ENCODE measurements around the gene INO80E.

The INO80E gene

DNA sequence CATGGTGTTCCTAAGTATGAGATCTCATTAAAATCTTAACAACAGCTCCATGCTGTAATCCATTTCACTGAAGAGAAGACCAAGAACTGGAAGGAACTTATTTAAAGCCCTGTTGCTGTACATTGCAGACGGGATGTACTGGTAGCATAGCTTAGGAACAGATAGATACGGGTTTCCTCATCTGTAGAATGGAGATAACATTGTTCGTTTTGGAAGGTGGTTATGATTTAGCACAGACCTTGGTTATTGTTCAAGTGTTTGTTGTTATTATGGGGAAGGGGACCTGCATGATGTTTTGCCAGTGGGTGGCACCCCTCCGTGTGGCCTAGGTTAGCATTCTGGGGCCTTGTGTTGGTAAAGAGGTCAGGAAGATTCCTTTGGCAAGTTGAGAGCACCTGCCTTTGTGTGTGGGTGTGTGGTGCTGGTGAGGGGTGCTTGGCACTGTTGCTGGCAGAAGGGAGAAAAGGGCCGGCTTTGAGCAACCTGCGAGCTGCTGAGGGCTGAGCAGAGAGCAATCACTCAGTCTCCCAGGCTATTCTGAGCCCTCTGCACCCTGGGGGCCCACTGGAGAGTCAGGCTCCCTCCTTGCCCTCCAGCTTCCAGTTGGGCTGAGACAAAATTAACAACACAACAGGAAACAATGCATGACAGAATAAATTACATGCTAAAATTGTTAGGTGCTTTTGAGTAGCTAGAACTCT, 20.1 kb upstream of the INO80E start:
- DNase-seq (ENCODE audit: low read depth in 2 of 2), result no peak

DNA sequence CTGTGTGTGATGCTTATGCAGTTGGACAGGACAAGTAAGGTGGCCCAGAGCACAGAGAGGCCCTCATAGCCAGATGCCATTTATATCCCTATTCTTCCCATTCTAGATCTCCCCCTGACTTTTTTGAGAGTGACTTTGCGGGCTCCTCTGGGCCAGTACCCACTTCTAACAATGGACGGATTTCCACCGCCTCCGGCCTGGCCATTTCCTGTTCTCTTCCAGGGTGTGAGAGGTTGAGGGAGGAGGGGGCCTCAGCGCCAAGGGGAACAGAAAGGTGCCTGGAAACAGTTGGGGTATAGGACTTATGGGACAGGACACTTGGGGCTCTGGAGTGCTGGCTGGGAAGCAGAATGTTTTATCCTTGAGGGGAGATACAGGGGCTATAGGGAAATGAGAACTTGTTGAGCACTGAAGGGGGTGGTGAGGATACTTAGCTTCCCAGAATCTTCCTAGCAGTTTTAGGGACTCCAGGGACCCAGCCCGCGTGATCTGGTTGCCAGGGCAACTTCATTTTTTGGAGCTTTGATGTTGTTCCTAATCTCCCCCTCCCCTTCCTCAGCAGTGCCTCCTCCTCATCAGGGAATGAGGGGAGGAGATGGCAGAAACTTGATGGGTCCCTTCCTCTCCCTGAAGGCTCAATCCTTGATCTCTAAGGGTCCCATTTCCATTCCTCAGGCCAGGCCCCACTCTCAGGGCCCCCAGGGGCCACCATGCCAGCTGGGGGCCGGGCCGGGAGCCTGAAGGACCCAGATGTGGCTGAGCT, 18.8 kb upstream of the INO80E start:
- DNase-seq (ENCODE audit: low read depth in 2 of 2), result no peak

- no peak for DNase-seq (ENCODE audit: low read depth in 2 of 2)
Observed at GRCh38 chr16:29978081-29978480, 18.0 kb upstream of the INO80E start.

GRCh38 chr16:29978564-29979270, 17.3 kb upstream of the INO80E start:
- DNase-seq (ENCODE audit: low read depth in 2 of 2), result no peak

GRCh38 chr16:29982560-29983419, 13.3 kb upstream of the INO80E start:
- DNase-seq (ENCODE audit: low read depth in 2 of 2), result no peak

- DNase-seq (ENCODE audit: low read depth in 2 of 2), result no peak
Observed at GRCh38 chr16:29983420-29984136, 12.5 kb upstream of the INO80E start.

DNA sequence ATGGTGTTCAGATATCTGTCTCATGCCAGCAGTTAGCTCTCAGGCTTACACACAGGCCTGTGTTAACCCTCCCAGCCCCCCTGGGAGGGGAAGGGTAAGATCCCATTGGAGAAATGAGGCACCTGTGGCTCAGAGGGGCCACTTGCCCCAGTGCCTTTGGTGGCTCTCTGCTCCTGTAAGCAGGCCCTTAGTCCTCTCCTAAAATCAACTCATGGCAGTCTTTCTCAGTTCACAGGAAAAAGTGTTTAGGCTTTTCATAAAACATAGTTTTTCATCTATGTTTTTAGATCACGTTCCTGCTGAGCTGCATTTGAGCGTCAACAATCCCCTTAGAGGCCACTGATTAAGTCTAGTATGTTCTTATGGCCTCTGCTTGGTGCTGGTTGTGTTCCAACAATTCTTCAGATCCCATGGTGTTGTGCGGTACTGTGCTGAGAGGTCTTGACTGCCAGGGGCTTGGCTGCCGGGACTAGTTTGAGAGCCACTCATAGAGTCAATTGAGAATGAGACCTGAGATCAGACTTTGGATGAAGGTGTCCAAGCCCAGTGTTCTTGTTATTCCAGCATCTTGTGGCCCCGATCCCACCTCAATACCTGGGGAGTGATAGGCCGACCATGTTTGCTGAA, 11.8 kb upstream of the INO80E start:
- DNase-seq (ENCODE audit: low read depth in 2 of 2), result no peak

GRCh38 chr16:29984764-29985147, 11.3 kb upstream of the INO80E start:
- DNase-seq (ENCODE audit: low read depth in 2 of 2), result no peak

DNA sequence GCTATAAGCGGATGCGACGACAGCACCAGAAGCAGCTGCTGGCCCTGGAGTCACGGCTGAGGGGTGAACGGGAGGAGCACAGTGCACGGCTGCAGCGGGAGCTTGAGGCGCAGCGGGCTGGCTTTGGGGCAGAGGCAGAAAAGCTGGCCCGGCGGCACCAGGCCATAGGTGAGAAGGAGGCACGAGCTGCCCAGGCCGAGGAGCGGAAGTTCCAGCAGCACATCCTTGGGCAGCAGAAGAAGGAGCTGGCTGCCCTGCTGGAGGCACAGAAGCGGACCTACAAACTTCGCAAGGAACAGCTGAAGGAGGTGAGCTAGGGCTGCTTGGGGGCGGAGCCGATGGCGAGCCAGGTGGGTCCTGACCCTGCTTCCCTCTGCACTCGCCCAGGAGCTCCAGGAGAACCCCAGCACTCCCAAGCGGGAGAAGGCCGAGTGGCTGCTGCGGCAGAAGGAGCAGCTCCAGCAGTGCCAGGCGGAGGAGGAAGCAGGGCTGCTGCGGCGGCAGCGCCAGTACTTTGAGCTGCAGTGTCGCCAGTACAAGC, 10.7 kb upstream of the INO80E start:
- no peak for DNase-seq (ENCODE audit: low read depth in 2 of 2)

- no peak for DNase-seq (ENCODE audit: low read depth in 2 of 2)
Observed at GRCh38 chr16:29986231-29986630, 9.8 kb upstream of the INO80E start.

GRCh38 chr16:29986931-29987330, 9.1 kb upstream of the INO80E start:
- DNase-seq (ENCODE audit: low read depth in 2 of 2), result no peak

DNA sequence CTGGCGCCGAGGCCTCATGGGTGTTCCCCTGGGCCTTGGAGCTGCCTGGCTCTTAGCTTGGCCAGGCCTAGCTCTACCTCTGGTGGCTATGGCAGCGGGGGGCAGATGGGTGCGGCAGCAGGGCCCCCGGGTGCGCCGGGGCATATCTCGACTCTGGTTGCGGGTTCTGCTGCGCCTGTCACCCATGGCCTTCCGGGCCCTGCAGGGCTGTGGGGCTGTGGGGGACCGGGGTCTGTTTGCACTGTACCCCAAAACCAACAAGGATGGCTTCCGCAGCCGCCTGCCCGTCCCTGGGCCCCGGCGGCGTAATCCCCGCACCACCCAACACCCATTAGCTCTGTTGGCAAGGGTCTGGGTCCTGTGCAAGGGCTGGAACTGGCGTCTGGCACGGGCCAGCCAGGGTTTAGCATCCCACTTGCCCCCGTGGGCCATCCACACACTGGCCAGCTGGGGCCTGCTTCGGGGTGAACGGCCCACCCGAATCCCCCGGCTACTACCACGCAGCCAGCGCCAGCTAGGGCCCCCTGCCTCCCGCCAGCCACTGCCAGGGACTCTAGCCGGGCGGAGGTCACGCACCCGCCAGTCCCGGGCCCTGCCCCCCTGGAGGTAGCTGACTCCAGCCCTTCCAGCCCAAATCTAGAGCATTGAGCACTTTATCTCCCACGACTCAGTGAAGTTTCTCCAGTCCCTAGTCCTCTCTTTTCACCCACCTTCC, 8.5 kb upstream of the INO80E start:
- no peak for DNase-seq (ENCODE audit: low read depth in 2 of 2)

DNA sequence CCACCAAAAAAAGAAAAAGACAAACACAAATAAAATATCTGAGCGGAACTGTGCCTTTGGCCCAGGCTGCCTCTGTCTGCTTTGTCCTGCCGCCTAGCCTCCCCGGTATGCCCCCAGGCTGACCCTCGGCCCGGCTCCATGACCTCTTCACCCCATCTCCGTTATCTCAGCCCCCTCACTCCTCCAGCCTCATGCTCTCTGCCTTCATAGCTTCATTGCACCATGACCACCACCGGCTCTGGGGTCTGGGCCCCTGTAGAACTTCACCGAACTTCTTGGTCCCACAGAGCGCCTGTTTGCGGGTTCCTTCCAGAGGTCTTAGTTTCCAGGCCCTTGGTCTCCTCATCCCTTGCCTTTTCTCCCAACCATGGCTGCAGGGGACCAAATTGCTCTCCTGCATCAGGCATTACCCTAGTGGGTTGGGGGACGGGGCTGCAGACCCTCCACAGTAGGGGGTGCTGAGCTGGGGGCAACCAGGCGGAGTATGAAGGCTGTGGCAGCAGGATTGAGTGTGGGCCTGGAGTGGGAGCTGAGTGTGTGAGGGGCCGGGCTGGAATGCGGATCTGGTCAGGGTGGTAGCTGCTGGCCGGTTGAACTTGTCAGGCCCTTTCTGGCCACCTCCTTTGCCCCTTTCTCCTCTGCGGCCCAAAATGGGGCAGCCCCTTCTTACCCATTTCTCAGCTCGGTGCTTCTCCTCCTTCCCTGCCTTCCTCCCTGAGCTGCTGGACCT, 7.5 kb upstream of the INO80E start:
- no peak for DNase-seq (ENCODE audit: low read depth in 2 of 2)

- no peak for DNase-seq (ENCODE audit: low read depth in 2 of 2)
Observed at GRCh38 chr16:29989111-29989858, 6.8 kb upstream of the INO80E start.

DNA sequence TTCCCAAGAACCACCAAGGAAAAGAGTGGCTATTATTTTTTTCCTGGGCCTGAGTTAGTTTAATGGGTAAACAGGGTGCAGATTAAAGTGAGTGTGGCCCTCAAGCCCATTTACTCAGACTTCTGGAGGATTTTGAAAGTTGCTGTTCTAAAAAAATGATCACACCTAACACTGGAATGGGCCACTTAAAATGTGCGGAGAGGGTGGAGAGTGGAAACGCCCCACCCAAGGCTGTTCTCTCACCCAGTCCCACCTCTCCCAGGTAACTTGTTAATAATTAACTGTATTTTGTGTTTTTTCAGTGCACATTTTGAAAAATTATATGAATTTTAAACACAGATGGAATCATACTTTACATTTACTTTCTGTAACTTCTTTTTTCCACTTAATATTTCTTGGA, 6.0 kb upstream of the INO80E start:
- no peak for DNase-seq (ENCODE audit: low read depth in 2 of 2)

DNA sequence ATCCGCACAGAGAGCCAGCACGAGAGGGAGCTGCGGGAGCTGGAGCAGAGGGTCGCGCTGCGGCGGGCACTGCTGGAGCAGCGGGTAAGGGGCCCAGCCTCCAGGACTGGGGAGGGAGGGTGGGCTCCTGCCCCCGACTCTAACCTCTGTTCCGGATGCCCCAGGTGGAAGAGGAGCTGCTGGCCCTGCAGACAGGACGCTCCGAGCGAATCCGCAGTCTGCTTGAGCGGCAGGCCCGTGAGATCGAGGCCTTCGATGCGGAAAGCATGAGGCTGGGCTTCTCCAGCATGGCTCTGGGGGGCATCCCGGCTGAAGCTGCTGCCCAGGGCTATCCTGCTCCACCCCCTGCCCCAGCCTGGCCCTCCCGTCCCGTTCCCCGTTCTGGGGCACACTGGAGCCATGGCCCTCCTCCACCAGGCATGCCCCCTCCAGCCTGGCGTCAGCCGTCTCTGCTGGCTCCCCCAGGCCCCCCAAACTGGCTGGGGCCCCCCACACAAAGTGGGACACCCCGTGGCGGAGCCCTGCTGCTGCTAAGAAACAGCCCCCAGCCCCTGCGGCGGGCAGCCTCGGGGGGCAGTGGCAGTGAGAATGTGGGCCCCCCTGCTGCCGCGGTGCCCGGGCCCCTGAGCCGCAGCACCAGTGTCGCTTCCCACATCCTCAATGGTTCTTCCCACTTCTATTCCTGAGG, 5.0 kb upstream of the INO80E start:
- no peak for DNase-seq (ENCODE audit: low read depth in 2 of 2)

GRCh38 chr16:29991571-29991904, 4.5 kb upstream of the INO80E start:
- no peak for DNase-seq (ENCODE audit: low read depth in 2 of 2)
